Measurements from ENCODE around the gene PAQR9. TPM values are rescaled to one million over a fixed set of nuclear protein-coding genes. Genes with fewer than 3 reads are reported as not detected.

Gene PAQR9
- total and polyA plus RNA-seq, 2 of the 13 experiments (the other 11 are each of a cell fraction or from before 2014, with no cell fraction given), result 3.7 to 10.3 TPM

DNA sequence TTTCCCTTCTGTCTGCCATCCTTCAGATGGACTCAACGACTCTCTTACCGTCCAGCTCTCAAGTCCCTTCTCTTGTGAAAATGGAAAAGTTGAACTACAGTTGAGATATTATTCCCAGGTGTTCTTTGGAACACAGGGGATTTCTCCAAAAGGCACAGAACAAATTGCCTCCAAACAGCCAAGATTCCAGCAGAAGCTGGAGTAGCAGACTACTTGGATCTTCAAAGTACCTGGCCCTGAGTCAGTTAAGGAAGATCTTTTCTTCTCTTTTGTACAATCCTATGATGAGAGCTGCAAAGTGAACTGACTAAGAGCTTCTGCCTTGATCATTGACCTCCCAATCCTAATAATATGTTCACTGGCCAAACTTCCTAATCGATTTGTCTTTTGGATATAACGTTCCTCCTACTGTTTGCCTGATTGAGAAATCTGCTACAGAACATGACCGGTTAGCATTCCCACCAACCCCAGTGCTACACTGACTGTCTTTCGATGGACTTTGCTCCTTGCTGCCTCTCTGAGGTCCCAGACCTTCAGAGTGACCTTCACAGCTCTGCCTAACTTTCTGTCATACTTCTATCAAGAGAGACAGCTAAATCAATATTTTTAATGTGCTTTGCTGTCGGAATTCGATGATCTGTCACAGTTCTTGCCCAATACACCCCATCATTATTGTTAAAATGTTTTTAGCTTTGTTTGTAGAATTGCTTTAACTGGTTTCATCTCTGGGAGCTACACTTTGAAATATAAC lies 21.9 kb downstream of the PAQR9 start (continued):
- TF ChIP-seq ZNF253 (CRISPR knock-in tag; IDR thresholded peaks at IDR 0.05; ENCODE audit: borderline replicate concordance) (no peak), ZNF205 (CRISPR knock-in tag; IDR thresholded peaks at IDR 0.05) (peak; percentile 76; the same call in 1 of the 2 replicates), ZFY (CRISPR knock-in tag; IDR thresholded peaks at IDR 0.05) (no peak), NCOA1 (CRISPR knock-in tag; IDR thresholded peaks at IDR 0.05) (peak; percentile 90; the same call in 1 of the 2 replicates), ZBTB7A (CRISPR knock-in tag; IDR thresholded peaks at IDR 0.05) (no peak), SKI (IDR thresholded peaks at IDR 0.05; ENCODE audit: partially characterized antibody) (peak; percentile 76), JDP2 (CRISPR knock-in tag; IDR thresholded peaks at IDR 0.05; ENCODE audit: borderline replicate concordance) (no peak), ZBTB3 (CRISPR knock-in tag; IDR thresholded peaks at IDR 0.05; ENCODE audit: borderline replicate concordance, low read depth) (0 out of 2 replicates have a peak, but pooled peaks have one; percentile 48), RARA (CRISPR knock-in tag; IDR thresholded peaks at IDR 0.05) (peak; percentile 92)
- TF ChIP-seq, protein P1, sequence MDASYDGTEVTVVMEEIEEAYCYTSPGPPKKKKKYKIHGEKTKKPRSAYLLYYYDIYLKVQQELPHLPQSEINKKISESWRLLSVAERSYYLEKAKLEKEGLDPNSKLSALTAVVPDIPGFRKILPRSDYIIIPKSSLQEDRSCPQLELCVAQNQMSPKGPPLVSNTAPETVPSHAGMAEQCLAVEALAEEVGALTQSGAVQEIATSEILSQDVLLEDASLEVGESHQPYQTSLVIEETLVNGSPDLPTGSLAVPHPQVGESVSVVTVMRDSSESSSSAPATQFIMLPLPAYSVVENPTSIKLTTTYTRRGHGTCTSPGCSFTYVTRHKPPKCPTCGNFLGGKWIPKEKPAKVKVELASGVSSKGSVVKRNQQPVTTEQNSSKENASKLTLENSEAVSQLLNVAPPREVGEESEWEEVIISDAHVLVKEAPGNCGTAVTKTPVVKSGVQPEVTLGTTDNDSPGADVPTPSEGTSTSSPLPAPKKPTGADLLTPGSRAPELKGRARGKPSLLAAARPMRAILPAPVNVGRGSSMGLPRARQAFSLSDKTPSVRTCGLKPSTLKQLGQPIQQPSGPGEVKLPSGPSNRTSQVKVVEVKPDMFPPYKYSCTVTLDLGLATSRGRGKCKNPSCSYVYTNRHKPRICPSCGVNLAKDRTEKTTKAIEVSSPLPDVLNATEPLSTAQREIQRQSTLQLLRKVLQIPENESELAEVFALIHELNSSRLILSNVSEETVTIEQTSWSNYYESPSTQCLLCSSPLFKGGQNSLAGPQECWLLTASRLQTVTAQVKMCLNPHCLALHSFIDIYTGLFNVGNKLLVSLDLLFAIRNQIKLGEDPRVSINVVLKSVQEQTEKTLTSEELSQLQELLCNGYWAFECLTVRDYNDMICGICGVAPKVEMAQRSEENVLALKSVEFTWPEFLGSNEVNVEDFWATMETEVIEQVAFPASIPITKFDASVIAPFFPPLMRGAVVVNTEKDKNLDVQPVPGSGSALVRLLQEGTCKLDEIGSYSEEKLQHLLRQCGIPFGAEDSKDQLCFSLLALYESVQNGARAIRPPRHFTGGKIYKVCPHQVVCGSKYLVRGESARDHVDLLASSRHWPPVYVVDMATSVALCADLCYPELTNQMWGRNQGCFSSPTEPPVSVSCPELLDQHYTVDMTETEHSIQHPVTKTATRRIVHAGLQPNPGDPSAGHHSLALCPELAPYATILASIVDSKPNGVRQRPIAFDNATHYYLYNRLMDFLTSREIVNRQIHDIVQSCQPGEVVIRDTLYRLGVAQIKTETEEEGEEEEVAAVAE (CRISPR knock-in tag; IDR thresholded peaks at IDR 0.05; ENCODE audit: borderline replicate concordance), result peak; percentile 26; the same call in 1 of the 2 replicates
- TF ChIP-seq, protein P2, sequence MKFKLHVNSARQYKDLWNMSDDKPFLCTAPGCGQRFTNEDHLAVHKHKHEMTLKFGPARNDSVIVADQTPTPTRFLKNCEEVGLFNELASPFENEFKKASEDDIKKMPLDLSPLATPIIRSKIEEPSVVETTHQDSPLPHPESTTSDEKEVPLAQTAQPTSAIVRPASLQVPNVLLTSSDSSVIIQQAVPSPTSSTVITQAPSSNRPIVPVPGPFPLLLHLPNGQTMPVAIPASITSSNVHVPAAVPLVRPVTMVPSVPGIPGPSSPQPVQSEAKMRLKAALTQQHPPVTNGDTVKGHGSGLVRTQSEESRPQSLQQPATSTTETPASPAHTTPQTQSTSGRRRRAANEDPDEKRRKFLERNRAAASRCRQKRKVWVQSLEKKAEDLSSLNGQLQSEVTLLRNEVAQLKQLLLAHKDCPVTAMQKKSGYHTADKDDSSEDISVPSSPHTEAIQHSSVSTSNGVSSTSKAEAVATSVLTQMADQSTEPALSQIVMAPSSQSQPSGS (CRISPR knock-in tag; IDR thresholded peaks at IDR 0.05), result peak; percentile 93
- TF ChIP-seq, protein P3, sequence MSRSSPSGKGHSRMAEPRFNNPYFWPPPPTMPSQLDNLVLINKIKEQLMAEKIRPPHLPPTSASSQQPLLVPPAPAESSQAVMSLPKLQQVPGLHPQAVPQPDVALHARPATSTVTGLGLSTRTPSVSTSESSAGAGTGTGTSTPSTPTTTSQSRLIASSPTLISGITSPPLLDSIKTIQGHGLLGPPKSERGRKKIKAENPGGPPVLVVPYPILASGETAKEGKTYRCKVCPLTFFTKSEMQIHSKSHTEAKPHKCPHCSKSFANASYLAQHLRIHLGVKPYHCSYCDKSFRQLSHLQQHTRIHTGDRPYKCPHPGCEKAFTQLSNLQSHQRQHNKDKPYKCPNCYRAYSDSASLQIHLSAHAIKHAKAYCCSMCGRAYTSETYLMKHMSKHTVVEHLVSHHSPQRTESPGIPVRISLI (CRISPR knock-in tag; IDR thresholded peaks at IDR 0.05; ENCODE audit: borderline replicate concordance), result no peak
- TF ChIP-seq, protein P4, sequence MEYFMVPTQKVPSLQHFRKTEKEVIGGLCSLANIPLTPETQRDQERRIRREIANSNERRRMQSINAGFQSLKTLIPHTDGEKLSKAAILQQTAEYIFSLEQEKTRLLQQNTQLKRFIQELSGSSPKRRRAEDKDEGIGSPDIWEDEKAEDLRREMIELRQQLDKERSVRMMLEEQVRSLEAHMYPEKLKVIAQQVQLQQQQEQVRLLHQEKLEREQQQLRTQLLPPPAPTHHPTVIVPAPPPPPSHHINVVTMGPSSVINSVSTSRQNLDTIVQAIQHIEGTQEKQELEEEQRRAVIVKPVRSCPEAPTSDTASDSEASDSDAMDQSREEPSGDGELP (IDR thresholded peaks at IDR 0.05; ENCODE audit: borderline replicate concordance, low read depth), result peak; percentile 59; the same call in 1 of the 2 replicates
- TF ChIP-seq, protein P5, sequence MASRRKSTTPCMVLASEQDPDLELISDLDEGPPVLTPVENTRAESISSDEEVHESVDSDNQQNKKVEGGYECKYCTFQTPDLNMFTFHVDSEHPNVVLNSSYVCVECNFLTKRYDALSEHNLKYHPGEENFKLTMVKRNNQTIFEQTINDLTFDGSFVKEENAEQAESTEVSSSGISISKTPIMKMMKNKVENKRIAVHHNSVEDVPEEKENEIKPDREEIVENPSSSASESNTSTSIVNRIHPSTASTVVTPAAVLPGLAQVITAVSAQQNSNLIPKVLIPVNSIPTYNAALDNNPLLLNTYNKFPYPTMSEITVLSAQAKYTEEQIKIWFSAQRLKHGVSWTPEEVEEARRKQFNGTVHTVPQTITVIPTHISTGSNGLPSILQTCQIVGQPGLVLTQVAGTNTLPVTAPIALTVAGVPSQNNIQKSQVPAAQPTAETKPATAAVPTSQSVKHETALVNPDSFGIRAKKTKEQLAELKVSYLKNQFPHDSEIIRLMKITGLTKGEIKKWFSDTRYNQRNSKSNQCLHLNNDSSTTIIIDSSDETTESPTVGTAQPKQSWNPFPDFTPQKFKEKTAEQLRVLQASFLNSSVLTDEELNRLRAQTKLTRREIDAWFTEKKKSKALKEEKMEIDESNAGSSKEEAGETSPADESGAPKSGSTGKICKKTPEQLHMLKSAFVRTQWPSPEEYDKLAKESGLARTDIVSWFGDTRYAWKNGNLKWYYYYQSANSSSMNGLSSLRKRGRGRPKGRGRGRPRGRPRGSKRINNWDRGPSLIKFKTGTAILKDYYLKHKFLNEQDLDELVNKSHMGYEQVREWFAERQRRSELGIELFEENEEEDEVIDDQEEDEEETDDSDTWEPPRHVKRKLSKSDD (CRISPR knock-in tag; IDR thresholded peaks at IDR 0.05; ENCODE audit: low read depth), result no peak
- TF ChIP-seq, protein P6, sequence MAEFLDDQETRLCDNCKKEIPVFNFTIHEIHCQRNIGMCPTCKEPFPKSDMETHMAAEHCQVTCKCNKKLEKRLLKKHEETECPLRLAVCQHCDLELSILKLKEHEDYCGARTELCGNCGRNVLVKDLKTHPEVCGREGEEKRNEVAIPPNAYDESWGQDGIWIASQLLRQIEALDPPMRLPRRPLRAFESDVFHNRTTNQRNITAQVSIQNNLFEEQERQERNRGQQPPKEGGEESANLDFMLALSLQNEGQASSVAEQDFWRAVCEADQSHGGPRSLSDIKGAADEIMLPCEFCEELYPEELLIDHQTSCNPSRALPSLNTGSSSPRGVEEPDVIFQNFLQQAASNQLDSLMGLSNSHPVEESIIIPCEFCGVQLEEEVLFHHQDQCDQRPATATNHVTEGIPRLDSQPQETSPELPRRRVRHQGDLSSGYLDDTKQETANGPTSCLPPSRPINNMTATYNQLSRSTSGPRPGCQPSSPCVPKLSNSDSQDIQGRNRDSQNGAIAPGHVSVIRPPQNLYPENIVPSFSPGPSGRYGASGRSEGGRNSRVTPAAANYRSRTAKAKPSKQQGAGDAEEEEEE (CRISPR knock-in tag; IDR thresholded peaks at IDR 0.05; ENCODE audit: borderline replicate concordance), result no peak
